HCT116 (cell line): ENCODE measurements around the gene TNFSF11.

Experiments used
- ATF3 ChIP-seq: IDR thresholded peaks from 2 replicates; pipeline ENCODE4 v1.6.1; 2012
- CEBPB ChIP-seq: IDR thresholded peaks from 2 replicates; pipeline ENCODE4 v1.6.1; 2012; ENCODE audit warnings: low read depth
- EGR1 ChIP-seq: IDR thresholded peaks from 2 replicates; pipeline ENCODE4 v1.6.1; 2012; ENCODE audit warnings: low read depth
- EZH2 ChIP-seq: fragments of 200-600 bp; sonication (generic); IDR thresholded peaks from 2 replicates; pipeline ENCODE4 v1.6.1; 2017; ENCODE audit warnings: antibody characterized with exemption, mixed run types
- JUND ChIP-seq: IDR thresholded peaks from 2 replicates; pipeline ENCODE4 v1.6.1; 2012
- POLR2A ChIP-seq: IDR thresholded peaks from 2 replicates; pipeline ENCODE4 v1.7.0; 2011; ENCODE audit warnings: borderline replicate concordance; ENCODE audit not compliant: insufficient read depth, insufficient read length; ENCODE audit errors: extremely low read depth
- POLR2AphosphoS5 ChIP-seq: IDR thresholded peaks from 2 replicates; pipeline ENCODE4 v1.6.1; 2011; ENCODE audit warnings: mild to moderate bottlenecking, low read depth, low read length, moderate library complexity
- REST ChIP-seq: IDR thresholded peaks from 2 replicates; pipeline ENCODE4 v1.6.1; 2012; ENCODE audit warnings: low read depth
- SP1 ChIP-seq: IDR thresholded peaks from 2 replicates; pipeline ENCODE4 v1.6.1; 2012; ENCODE audit warnings: low read depth
- ZFX ChIP-seq: fragments of 450-650 bp; IDR thresholded peaks from 2 replicates; pipeline ENCODE4 v1.6.1; 2017
- ZNF274 ChIP-seq: fragments of 200-500 bp; sonication (Bioruptor generic); IDR thresholded peaks from 2 replicates; pipeline ENCODE4 v1.6.1; 2014; ENCODE audit warnings: mild to moderate bottlenecking, low read depth, low read length, inconsistent platforms
- TF ChIP-seq, protein P1 (sequence below), 3 experiments: fragments of 200-600 bp in 1 of 3; sonication (generic) in 1 of 3; IDR thresholded peaks in 2 of 3; conservative IDR thresholded peaks in 1 of 3; 2 replicates each; pipeline ENCODE4 v1.5.1; 2012 to 2017; ENCODE audit warnings: low read depth in 2 of 3, low read length in 2 of 3, antibody characterized with exemption in 1 of 3, borderline replicate concordance in 1 of 3, control low read depth in 1 of 3, mild to moderate bottlenecking in 1 of 3, mixed read lengths in 1 of 3, mixed run types in 1 of 3, moderate library complexity in 1 of 3; ENCODE audit not compliant: insufficient read depth in 1 of 3

GRCh38 chr13:42645717-42646116 lies 71.8 kb downstream of the TNFSF11 start:
- TF ChIP-seq, protein P1, sequence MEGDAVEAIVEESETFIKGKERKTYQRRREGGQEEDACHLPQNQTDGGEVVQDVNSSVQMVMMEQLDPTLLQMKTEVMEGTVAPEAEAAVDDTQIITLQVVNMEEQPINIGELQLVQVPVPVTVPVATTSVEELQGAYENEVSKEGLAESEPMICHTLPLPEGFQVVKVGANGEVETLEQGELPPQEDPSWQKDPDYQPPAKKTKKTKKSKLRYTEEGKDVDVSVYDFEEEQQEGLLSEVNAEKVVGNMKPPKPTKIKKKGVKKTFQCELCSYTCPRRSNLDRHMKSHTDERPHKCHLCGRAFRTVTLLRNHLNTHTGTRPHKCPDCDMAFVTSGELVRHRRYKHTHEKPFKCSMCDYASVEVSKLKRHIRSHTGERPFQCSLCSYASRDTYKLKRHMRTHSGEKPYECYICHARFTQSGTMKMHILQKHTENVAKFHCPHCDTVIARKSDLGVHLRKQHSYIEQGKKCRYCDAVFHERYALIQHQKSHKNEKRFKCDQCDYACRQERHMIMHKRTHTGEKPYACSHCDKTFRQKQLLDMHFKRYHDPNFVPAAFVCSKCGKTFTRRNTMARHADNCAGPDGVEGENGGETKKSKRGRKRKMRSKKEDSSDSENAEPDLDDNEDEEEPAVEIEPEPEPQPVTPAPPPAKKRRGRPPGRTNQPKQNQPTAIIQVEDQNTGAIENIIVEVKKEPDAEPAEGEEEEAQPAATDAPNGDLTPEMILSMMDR (IDR thresholded peaks at IDR 0.05 in 2 of 3, conservative IDR thresholded peaks at IDR 0.05 in 1 of 3; ENCODE audit: borderline replicate concordance in 1 of 3, insufficient read depth in 1 of 3, low read depth in 2 of 3, low read length in 2 of 3) = no peak
- TF ChIP-seq EZH2 (no peak), ZNF274 (no peak), EGR1 (no peak), POLR2AphosphoS5 (no peak), POLR2A (no peak), SP1 (no peak), CEBPB (no peak), REST (no peak), JUND (no peak), ZFX (no peak), ATF3 (no peak)
